Neuronal stem cell (in vitro differentiated cells): ENCODE measurements around the gene CTNND2.

Experiments used
- DNase-seq: peaks from one replicate; pipeline ENCODE4 v3.0.0-alpha.2; 2013; ENCODE audit warnings: low spot score
- H2AFZ ChIP-seq: one replicate; pipeline ENCODE4 v1.6.1; 2013; ENCODE audit warnings: mild to moderate bottlenecking, low read length, inconsistent platforms
- H2AK5ac ChIP-seq: 2 replicates; pipeline ENCODE4 v1.6.1; 2013; ENCODE audit warnings: low read depth, mild to moderate bottlenecking, inconsistent platforms, low read length, moderate library complexity, mixed read lengths
- H2BK120ac ChIP-seq: 2 replicates; pipeline ENCODE4 v1.6.1; 2013; ENCODE audit warnings: low read depth, mild to moderate bottlenecking, inconsistent platforms, low read length, moderate library complexity, mixed read lengths
- H2BK12ac ChIP-seq: one replicate; pipeline ENCODE4 v1.6.1; 2013; ENCODE audit warnings: low read length, inconsistent platforms
- H2BK15ac ChIP-seq: 2 replicates; pipeline ENCODE4 v1.6.1; 2013; ENCODE audit warnings: mild to moderate bottlenecking, low read length, inconsistent platforms, mixed read lengths
- H2BK5ac ChIP-seq: one replicate; pipeline ENCODE4 v1.6.1; 2013; ENCODE audit warnings: inconsistent platforms, mild to moderate bottlenecking, low read length, moderate library complexity
- H3K14ac ChIP-seq: one replicate; pipeline ENCODE4 v1.6.1; 2013; ENCODE audit warnings: low read length, inconsistent platforms
- H3K18ac ChIP-seq: 2 replicates; pipeline ENCODE4 v1.6.1; 2013; ENCODE audit warnings: low read length, inconsistent platforms
- H3K23ac ChIP-seq: 2 replicates; pipeline ENCODE4 v1.6.1; 2013; ENCODE audit warnings: low read depth, mild to moderate bottlenecking, mixed read lengths, low read length, inconsistent platforms; ENCODE audit not compliant: poor library complexity
- H3K27ac ChIP-seq: replicated peaks from 3 replicates; pipeline ENCODE4 v1.5.1; 2013; ENCODE audit warnings: low read length, inconsistent platforms
- H3K27me3 ChIP-seq, 3 experiments: 2 replicates each; pipeline ENCODE4 v1.6.1; 2013; ENCODE audit warnings: low read length in 3 of 3, mild to moderate bottlenecking in 2 of 3, inconsistent platforms in 1 of 3, low read depth in 1 of 3, mixed read lengths in 1 of 3, moderate library complexity in 1 of 3; ENCODE audit not compliant: control insufficient read depth in 3 of 3, insufficient read depth in 3 of 3
- H3K36me3 ChIP-seq, 2 donors: replicated peaks in 1 of 2; 2 replicates each; pipeline ENCODE4 v1.6.1; 2013; ENCODE audit warnings: low read length in 2 of 2; ENCODE audit not compliant: control insufficient read depth in 2 of 2, insufficient read depth in 2 of 2
- H3K4ac ChIP-seq: 2 replicates; pipeline ENCODE4 v1.6.1; 2013; ENCODE audit warnings: inconsistent platforms, mild to moderate bottlenecking, low read length, moderate library complexity
- H3K4me1 ChIP-seq, 2 donors: 1 replicate in 1 of 2; 2 replicates in 1 of 2; pipeline ENCODE4 v1.6.1; 2013; ENCODE audit warnings: low read length in 2 of 2, low read depth in 1 of 2; ENCODE audit not compliant: control insufficient read depth in 2 of 2, insufficient read depth in 1 of 2
- H3K4me2 ChIP-seq: one replicate; pipeline ENCODE4 v1.6.1; 2013; ENCODE audit warnings: mild to moderate bottlenecking, low read length, inconsistent platforms; ENCODE audit not compliant: insufficient read depth, poor library complexity, severe bottlenecking
- H3K4me3 ChIP-seq, 2 donors: 2 replicates each; pipeline ENCODE4 v1.5.1; 2013; ENCODE audit warnings: low read length in 2 of 2, mild to moderate bottlenecking in 2 of 2, inconsistent platforms in 1 of 2, moderate library complexity in 1 of 2
- H3K79me1 ChIP-seq: one replicate; pipeline ENCODE4 v1.6.1; 2013; ENCODE audit warnings: low read depth, mild to moderate bottlenecking, inconsistent platforms, low read length, moderate library complexity
- H3K9ac ChIP-seq: one replicate; pipeline ENCODE4 v1.6.1; 2013; ENCODE audit warnings: mild to moderate bottlenecking, low read depth, low read length, inconsistent platforms; ENCODE audit not compliant: poor library complexity
- H3K9me3 ChIP-seq, 2 donors: replicated peaks in 1 of 2; 2 replicates each; pipeline versions ENCODE3 to v1.6.1; 2013; ENCODE audit warnings: low read length in 2 of 2, mild to moderate bottlenecking in 2 of 2, inconsistent platforms in 1 of 2, low read depth in 1 of 2, mixed read lengths in 1 of 2, moderate library complexity in 1 of 2; ENCODE audit not compliant: control insufficient read depth in 2 of 2, insufficient read depth in 1 of 2
- H4K8ac ChIP-seq: one replicate; pipeline ENCODE4 v1.6.1; 2013; ENCODE audit warnings: low read depth, mild to moderate bottlenecking, inconsistent platforms, low read length, moderate library complexity
- H4K91ac ChIP-seq: one replicate; pipeline ENCODE4 v1.6.1; 2013; ENCODE audit warnings: low read length, low read depth, mild to moderate bottlenecking, inconsistent platforms; ENCODE audit not compliant: poor library complexity
- WGBS, 2 donors: extraction: QIAGEN DNeasy Blood & Tissue Kit; methylation state at CpG; one replicate each; pipeline ENCODE4 v1.1.7; 2013; ENCODE audit warnings: missing lambda C conversion rate in 2 of 2, mixed read lengths in 1 of 2; ENCODE audit not compliant: insufficient read length in 2 of 2, insufficient replicate concordance in 1 of 2; ENCODE audit errors: extremely low coverage in 2 of 2; 5-methylcytosine and 5-hydroxymethylcytosine counted together

Gene CTNND2

DNA sequence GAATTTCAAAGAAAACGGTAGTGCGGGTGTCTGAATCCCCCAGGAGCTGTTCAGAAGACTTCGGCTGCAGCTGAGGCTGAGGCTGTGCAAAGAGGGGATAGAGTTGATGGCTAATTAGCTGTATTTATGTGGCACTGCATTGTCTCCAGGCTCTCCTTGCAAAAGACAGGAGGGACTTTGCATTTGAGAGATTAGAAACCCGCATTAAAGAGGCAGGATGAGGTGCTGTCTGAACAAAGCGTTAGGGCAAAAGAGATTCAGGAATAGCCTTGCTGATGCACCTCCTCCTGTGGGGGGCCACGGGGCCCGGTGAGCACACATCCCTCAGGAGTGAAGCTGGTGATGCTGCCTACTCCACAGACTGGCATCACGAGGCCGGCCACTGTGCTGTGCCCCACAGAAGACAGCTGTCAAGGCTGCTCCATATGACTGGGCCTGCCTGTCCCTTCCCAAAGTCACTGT, 799.6 kb downstream of the CTNND2 start:
- no CpG with 5 or more reads among the region's 9 CpGs for WGBS, 2 donors
- Histone ChIP-seq H2BK15ac (peak overlapping the region; percentile 34), H3K4me3 (no peak overlapping the region), H3K23ac (no peak overlapping the region), H3K4me2 (no peak overlapping the region), H2BK5ac (no peak overlapping the region), H3K18ac (peak overlapping the region; percentile 5), H2AK5ac (no peak overlapping the region), H4K91ac (no peak overlapping the region), H2AFZ (no peak overlapping the region), H3K4me1 (peaks cover 18 to 28% of the 10 kb centered on the region in 2 donors), H3K4ac (no peak overlapping the region), H3K36me3 (peaks cover 0 to 32% of the 10 kb centered on the region in 2 donors), H3K9ac (no peak overlapping the region), H2BK12ac (no peak overlapping the region), H4K8ac (no peak overlapping the region), H3K79me1 (no peaks in the 10 kb centered on the region), H2BK120ac (no peak overlapping the region), H3K14ac (no peak overlapping the region), H3K27ac (no peak overlapping the region), H3K27me3 (no peaks in the 10 kb centered on the region), H3K9me3 (peaks cover 0 to 3% of the 10 kb centered on the region in 2 donors)
- peak; percentile 53 for DNase-seq

GRCh38 chr5:11104210-11104609, 800.0 kb downstream of the CTNND2 start:
- H2AFZ ChIP-seq = no peak overlapping the region
- peak overlapping the region; percentile 37 for H3K27ac ChIP-seq
- H2BK120ac ChIP-seq = no peak overlapping the region
- H3K4ac ChIP-seq = no peak overlapping the region
- H4K8ac ChIP-seq = no peak overlapping the region
- no peak overlapping the region for H2BK15ac ChIP-seq
- no peak overlapping the region for H2BK5ac ChIP-seq
- no peak overlapping the region for H3K14ac ChIP-seq
- no peak overlapping the region for H2BK12ac ChIP-seq
- H3K4me3 ChIP-seq = no peak overlapping the region
- no peak overlapping the region for H3K4me2 ChIP-seq
- H3K9me3 ChIP-seq = peaks cover 0 to 3% of the 10 kb centered on the region in 2 donors
- no peak overlapping the region for H3K23ac ChIP-seq
- no peak overlapping the region for H3K18ac ChIP-seq
- peaks cover 0 to 28% of the 10 kb centered on the region in 2 donors for H3K36me3 ChIP-seq
- WGBS, 2 donors = no CpG with 5 or more reads among the region's 1 CpG
- H3K27me3 ChIP-seq = no peaks in the 10 kb centered on the region
- no peak overlapping the region for H3K9ac ChIP-seq
- DNase-seq = no peak
- no peak overlapping the region for H2AK5ac ChIP-seq
- H3K4me1 ChIP-seq = peaks cover 18 to 28% of the 10 kb centered on the region in 2 donors
- H3K79me1 ChIP-seq = no peaks in the 10 kb centered on the region
- no peak overlapping the region for H4K91ac ChIP-seq

DNA sequence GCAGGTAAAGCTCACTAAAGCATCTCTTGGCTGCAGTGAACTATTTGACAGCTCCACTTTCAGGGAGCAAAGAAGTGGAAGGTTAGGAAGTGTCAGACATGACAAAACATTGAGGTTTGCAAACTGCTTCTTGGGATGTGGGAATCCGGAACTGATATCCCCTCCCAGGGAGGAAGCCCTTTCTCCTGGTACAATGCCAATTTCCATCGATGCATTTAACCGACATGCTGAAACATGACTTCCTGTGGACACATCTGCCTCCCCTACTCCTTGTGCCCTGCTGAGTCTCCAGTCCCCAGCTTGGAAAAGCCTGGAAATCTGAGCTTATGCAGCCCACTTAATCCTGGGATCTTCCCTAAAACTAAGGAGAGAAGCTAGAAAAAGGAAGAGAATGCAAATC, 820.1 kb downstream of the CTNND2 start:
- no peak overlapping the region for H2BK120ac ChIP-seq
- no peak overlapping the region for H2AFZ ChIP-seq
- no peak overlapping the region for H3K4me3 ChIP-seq
- H3K4me2 ChIP-seq = no peak overlapping the region
- H3K9me3 ChIP-seq = peaks cover 5 to 16% of the 10 kb centered on the region in 2 donors
- peaks cover 2 to 28% of the 10 kb centered on the region in 2 donors for H3K36me3 ChIP-seq
- WGBS, 2 donors = no CpG with 5 or more reads among the region's 3 CpGs
- no peak overlapping the region for H3K14ac ChIP-seq
- H2BK12ac ChIP-seq = no peak overlapping the region
- H3K79me1 ChIP-seq = no peaks in the 10 kb centered on the region
- H2AK5ac ChIP-seq = no peak overlapping the region
- H3K4ac ChIP-seq = no peak overlapping the region
- H4K8ac ChIP-seq = no peak overlapping the region
- no peak overlapping the region for H4K91ac ChIP-seq
- no peak overlapping the region for H2BK15ac ChIP-seq
- H3K4me1 ChIP-seq = no peaks in the 10 kb centered on the region
- H3K18ac ChIP-seq = no peak overlapping the region
- no peak for DNase-seq
- no peaks in the 10 kb centered on the region for H3K27me3 ChIP-seq
- H3K23ac ChIP-seq = no peak overlapping the region
- H3K9ac ChIP-seq = no peak overlapping the region
- H3K27ac ChIP-seq = no peak overlapping the region
- no peak overlapping the region for H2BK5ac ChIP-seq

GRCh38 chr5:11082404-11082945, 821.8 kb downstream of the CTNND2 start:
- Histone ChIP-seq H3K14ac (no peak overlapping the region), H3K9me3 (peaks cover 3% of the 10 kb centered on the region in 2 donors), H4K8ac (no peak overlapping the region), H2BK120ac (no peak overlapping the region), H3K4me2 (no peak overlapping the region), H2AFZ (no peak overlapping the region), H2BK12ac (no peak overlapping the region), H2AK5ac (no peak overlapping the region), H3K27ac (no peak overlapping the region), H3K4me3 (no peak overlapping the region), H3K23ac (no peak overlapping the region), H4K91ac (no peak overlapping the region), H3K4me1 (no peaks in the 10 kb centered on the region), H3K36me3 (peaks cover 0 to 36% of the 10 kb centered on the region in 2 donors), H3K79me1 (no peaks in the 10 kb centered on the region), H2BK5ac (no peak overlapping the region), H3K27me3 (no peaks in the 10 kb centered on the region), H3K18ac (no peak overlapping the region), H3K4ac (no peak overlapping the region), H3K9ac (peak overlapping the region; percentile 18), H2BK15ac (no peak overlapping the region)
- no CpG with 5 or more reads among the region's 21 CpGs for WGBS, 2 donors
- no peak for DNase-seq
